ENCODE data around the gene FEN1. TPM values are rescaled to one million over a fixed set of nuclear protein-coding genes. Genes with fewer than 3 reads are reported as not detected.

Gene FEN1
- total RNA-seq, 4 donors from 2014 or later: 4.5 to 11.0 (median 4.6) TPM

DNA sequence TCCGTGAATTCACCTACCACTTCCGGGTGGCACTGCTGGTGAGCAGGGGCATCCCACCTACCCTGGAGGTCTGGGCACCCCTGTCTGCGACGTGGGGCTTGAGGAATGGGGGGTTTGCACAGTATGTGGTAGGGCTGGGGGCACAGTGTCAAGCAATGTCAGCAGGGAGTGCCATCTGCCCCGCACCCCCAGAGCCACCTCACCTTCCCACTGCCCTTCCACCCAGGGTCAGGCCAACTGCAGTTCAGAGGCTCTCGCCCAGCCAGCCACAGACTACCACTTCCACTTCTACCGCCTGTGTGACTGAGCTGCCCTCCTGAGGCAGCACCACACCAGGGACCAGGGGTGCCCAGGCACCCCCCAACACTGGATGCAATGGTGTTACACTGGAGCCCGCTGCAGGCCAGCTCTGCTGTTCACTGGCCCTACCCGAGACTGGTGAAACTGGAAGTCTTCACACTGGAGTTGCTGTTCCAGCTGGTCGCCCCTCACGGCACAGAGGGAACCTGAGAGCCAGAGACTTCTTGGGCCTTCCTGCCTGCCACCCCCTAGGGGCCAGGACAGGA lies 6.8 kb upstream of the FEN1 start:
- Histone ChIP-seq H3K4me3 (no peak overlapping the region), H3K4me1 (peaks cover 0 to 31% (median 2%) of the 10 kb centered on the region in 4 donors), H3K9me3 (no peaks in the 10 kb centered on the region), H3K36me3 (peaks cover 0 to 95% (median 8%) of the 10 kb centered on the region in 3 donors), H3K27me3 (no peaks in the 10 kb centered on the region), H3K27ac (no peak overlapping the region)
- no peak for DNase-seq (ENCODE audit: low spot score in 2 of 2)
- TF ChIP-seq CTCF (IDR thresholded peaks at IDR 0.05) (no peak), EP300 (IDR thresholded peaks at IDR 0.05) (no peak), POLR2A (IDR thresholded peaks at IDR 0.05) (no peak)
- 81 to 89% methylated on average over 6 to 10 of the region's 11 CpGs for WGBS, 2 donors

- no peak for DNase-seq (ENCODE audit: low spot score in 2 of 2)
- H3K9me3 ChIP-seq: no peaks in the 10 kb centered on the region
These were observed 4.7 kb upstream of the FEN1 start for GRCh38 chr11:61787928-61788491.

GRCh38 chr11:61791737-61792309 lies 888 bp upstream of the FEN1 start:
- Histone ChIP-seq H3K27me3 (no peaks in the 10 kb centered on the region), H3K4me3 (peak overlapping the region; percentile 59 to 88 (median 82)), H3K36me3 (peaks cover 0 to 50% (median 8%) of the 10 kb centered on the region in 3 donors), H3K9me3 (no peaks in the 10 kb centered on the region), H3K4me1 (peaks cover 0 to 54% (median 21%) of the 10 kb centered on the region in 4 donors), H3K27ac (peak overlapping the region; percentile 89 to 100 (median 94))
- peak in 1 of 2 donors; percentile 83 for TF ChIP-seq EP300 (IDR thresholded peaks at IDR 0.05)
- no peak for TF ChIP-seq CTCF (IDR thresholded peaks at IDR 0.05)
- peak; percentile 54 to 78 for DNase-seq (ENCODE audit: low spot score in 2 of 2)
- 2 to 3% methylated on average over 14 of the region's 14 CpGs for WGBS, 2 donors

More at GRCh38 chr11:61787928-61788491, 4.7 kb upstream of the FEN1 start:
- no peaks in the 10 kb centered on the region for H3K27me3 ChIP-seq
- peaks cover 0 to 42% (median 12%) of the 10 kb centered on the region in 4 donors for H3K4me1 ChIP-seq
- H3K36me3 ChIP-seq: peaks cover 0 to 76% (median 8%) of the 10 kb centered on the region in 3 donors
- no peak overlapping the region for H3K4me3 ChIP-seq
- no peak for TF ChIP-seq POLR2A (IDR thresholded peaks at IDR 0.05)
- no peak for TF ChIP-seq EP300 (IDR thresholded peaks at IDR 0.05)
- TF ChIP-seq CTCF (IDR thresholded peaks at IDR 0.05): peak in 4 of 5 experiments; percentile 23 to 50 (median 27)
- WGBS, 2 donors: 49 to 54% methylated on average over 8 to 9 of the region's 9 CpGs
- peak overlapping the region in 1 of 4 donors; percentile 100 for H3K27ac ChIP-seq

GRCh38 chr11:61793083-61793828 lies 545 bp downstream of the FEN1 start:
- WGBS, 2 donors: 3 to 4% methylated on average over 27 to 29 of the region's 29 CpGs
- peak overlapping the region; percentile 89 to 100 (median 94) for H3K27ac ChIP-seq

More at GRCh38 chr11:61793083-61793828, 545 bp downstream of the FEN1 start:
- H3K36me3 ChIP-seq: peaks cover 0 to 36% (median 8%) of the 10 kb centered on the region in 3 donors
- no peaks in the 10 kb centered on the region for H3K27me3 ChIP-seq
- peak overlapping the region; percentile 59 to 88 (median 82) for H3K4me3 ChIP-seq
- no peak for DNase-seq (ENCODE audit: low spot score in 2 of 2)
- no peaks in the 10 kb centered on the region for H3K9me3 ChIP-seq
- H3K4me1 ChIP-seq: peaks cover 0 to 58% (median 21%) of the 10 kb centered on the region in 4 donors
- TF ChIP-seq EP300 (IDR thresholded peaks at IDR 0.05) (no peak), POLR2A (IDR thresholded peaks at IDR 0.05) (no peak), CTCF (IDR thresholded peaks at IDR 0.05) (no peak)
